ENCODE data around the gene SV2C. TPM values are rescaled to one million over a fixed set of nuclear protein-coding genes. Genes with fewer than 3 reads are reported as not detected.

SV2C gene
- total RNA-seq, 2 donors from 2014 or later, result 0.14 TPM

GRCh38 chr5:76187386-76187785, 104.2 kb downstream of the SV2C start:
- Histone ChIP-seq H3K4me3 (no peak overlapping the region), H3K4me1 (ENCODE audit: control insufficient read depth in 1 of 2, low read depth in 2 of 2) (no peaks in the 10 kb centered on the region), H3K36me3 (no peaks in the 10 kb centered on the region), H3K27ac (no peak overlapping the region), H3K27me3 (replicated peaks; ENCODE audit: insufficient read depth) (no peaks in the 10 kb centered on the region), H3K9me3 (no peaks in the 10 kb centered on the region)
- TF ChIP-seq, protein P1, sequence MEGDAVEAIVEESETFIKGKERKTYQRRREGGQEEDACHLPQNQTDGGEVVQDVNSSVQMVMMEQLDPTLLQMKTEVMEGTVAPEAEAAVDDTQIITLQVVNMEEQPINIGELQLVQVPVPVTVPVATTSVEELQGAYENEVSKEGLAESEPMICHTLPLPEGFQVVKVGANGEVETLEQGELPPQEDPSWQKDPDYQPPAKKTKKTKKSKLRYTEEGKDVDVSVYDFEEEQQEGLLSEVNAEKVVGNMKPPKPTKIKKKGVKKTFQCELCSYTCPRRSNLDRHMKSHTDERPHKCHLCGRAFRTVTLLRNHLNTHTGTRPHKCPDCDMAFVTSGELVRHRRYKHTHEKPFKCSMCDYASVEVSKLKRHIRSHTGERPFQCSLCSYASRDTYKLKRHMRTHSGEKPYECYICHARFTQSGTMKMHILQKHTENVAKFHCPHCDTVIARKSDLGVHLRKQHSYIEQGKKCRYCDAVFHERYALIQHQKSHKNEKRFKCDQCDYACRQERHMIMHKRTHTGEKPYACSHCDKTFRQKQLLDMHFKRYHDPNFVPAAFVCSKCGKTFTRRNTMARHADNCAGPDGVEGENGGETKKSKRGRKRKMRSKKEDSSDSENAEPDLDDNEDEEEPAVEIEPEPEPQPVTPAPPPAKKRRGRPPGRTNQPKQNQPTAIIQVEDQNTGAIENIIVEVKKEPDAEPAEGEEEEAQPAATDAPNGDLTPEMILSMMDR (IDR thresholded peaks at IDR 0.05), result no peak
- DNase-seq (ENCODE audit: low spot score), result no peak
- no peak for ATAC-seq (ENCODE audit: insufficient number of reproducible peaks, low FRiP score, low read depth)

GRCh38 chr5:76190356-76190755, 107.2 kb downstream of the SV2C start:
- no peak for ATAC-seq (ENCODE audit: insufficient number of reproducible peaks, low FRiP score, low read depth)

DNA sequence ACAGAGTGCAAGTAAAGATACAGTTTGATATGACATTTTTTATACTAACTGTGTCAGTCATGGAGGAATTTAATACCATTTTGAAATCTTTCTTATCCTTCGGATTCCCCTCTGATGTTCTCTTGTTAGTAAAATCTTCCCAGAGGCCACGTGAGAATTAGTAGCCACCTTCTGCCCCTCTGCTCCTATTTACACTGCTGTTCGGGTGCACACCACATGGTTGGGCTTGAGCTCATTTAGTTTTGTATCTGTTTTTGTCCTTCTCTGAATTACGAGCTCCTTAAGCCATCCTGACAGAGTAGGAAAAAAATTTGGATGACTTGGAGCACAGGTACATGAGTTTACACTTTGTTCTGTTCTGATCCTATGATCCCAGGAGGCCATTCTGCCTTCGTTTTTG, 109.7 kb downstream of the SV2C start:
- DNase-seq (ENCODE audit: low spot score), result no peak
- TF ChIP-seq, protein P1 (IDR thresholded peaks at IDR 0.05), result no peak

More at GRCh38 chr5:76190356-76190755, 107.2 kb downstream of the SV2C start:
- no peak for DNase-seq (ENCODE audit: low spot score)
- Histone ChIP-seq H3K27ac (no peak overlapping the region), H3K4me1 (ENCODE audit: control insufficient read depth in 1 of 2, low read depth in 2 of 2) (no peaks in the 10 kb centered on the region), H3K9me3 (no peaks in the 10 kb centered on the region), H3K27me3 (replicated peaks; ENCODE audit: insufficient read depth) (no peaks in the 10 kb centered on the region), H3K4me3 (no peak overlapping the region), H3K36me3 (no peaks in the 10 kb centered on the region)
- TF ChIP-seq, protein P1 (IDR thresholded peaks at IDR 0.05), result no peak

DNA sequence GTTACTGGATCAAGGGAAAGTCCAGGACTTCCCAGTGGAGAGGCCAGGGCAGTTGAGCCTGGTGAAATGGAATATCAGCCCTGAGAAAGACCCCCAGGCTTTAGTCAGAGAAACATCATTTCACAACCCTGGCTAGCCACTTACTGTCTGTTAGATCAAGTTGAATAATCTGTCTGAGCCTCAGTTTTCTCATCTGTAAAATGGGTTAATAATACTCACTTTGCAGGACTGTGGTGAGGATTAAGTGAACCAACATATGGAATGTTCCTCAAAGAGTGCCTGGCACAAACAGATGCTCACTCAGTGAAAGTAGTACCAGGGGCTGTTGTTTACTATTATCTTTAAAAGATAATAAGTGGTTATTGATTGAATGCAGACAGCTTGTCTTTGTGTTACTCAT, 110.5 kb downstream of the SV2C start:
- Histone ChIP-seq H3K36me3 (no peaks in the 10 kb centered on the region), H3K4me1 (ENCODE audit: control insufficient read depth in 1 of 2, low read depth in 2 of 2) (no peaks in the 10 kb centered on the region), H3K27me3 (replicated peaks; ENCODE audit: insufficient read depth) (no peaks in the 10 kb centered on the region), H3K27ac (no peak overlapping the region), H3K4me3 (no peak overlapping the region), H3K9me3 (no peaks in the 10 kb centered on the region)
- ATAC-seq (ENCODE audit: insufficient number of reproducible peaks, low FRiP score, low read depth), result no peak
- TF ChIP-seq, protein P1 (IDR thresholded peaks at IDR 0.05), result no peak
- DNase-seq (ENCODE audit: low spot score), result no peak

More for the DNA sequence above, 109.7 kb downstream of the SV2C start:
- ATAC-seq (ENCODE audit: insufficient number of reproducible peaks, low FRiP score, low read depth), result no peak
- Histone ChIP-seq H3K9me3 (no peaks in the 10 kb centered on the region), H3K36me3 (no peaks in the 10 kb centered on the region), H3K4me3 (no peak overlapping the region), H3K27me3 (replicated peaks; ENCODE audit: insufficient read depth) (no peaks in the 10 kb centered on the region), H3K4me1 (ENCODE audit: control insufficient read depth in 1 of 2, low read depth in 2 of 2) (no peaks in the 10 kb centered on the region), H3K27ac (no peak overlapping the region)

DNA sequence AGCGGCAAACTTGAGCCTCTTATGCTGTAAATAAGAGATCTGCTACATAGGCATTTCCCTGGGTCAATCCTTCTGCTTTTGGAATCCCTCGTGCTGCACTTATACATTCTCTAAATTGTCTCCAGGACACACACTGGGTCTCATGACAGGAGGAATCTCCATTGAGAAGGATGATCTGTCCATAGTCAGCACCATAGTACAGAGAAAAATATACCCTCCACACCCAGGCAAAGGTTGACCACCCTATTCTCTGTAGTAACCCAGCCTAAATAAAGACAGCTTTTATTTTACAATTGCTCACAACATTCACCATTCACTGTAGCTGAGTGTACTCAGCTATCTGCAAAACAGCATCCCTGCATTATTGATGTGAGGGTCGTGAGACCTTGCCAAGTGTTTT, 111.2 kb downstream of the SV2C start:
- H3K4me3 ChIP-seq, result no peak overlapping the region
- no peaks in the 10 kb centered on the region for H3K27me3 ChIP-seq (replicated peaks; ENCODE audit: insufficient read depth)
- ATAC-seq (ENCODE audit: insufficient number of reproducible peaks, low FRiP score, low read depth) (no peak), DNase-seq (ENCODE audit: low spot score) (no peak)
- no peaks in the 10 kb centered on the region for H3K36me3 ChIP-seq
- no peaks in the 10 kb centered on the region for H3K9me3 ChIP-seq
- no peak overlapping the region for H3K27ac ChIP-seq
- TF ChIP-seq, protein P1 (IDR thresholded peaks at IDR 0.05), result no peak
- no peaks in the 10 kb centered on the region for H3K4me1 ChIP-seq (ENCODE audit: control insufficient read depth in 1 of 2, low read depth in 2 of 2)

Measured in thoracic aorta (tissue), 2 donors.